Adrenal gland (tissue), 5 donors: ENCODE measurements around the gene ZNRF3.

Experiments
- CTCF ChIP-seq, 6 experiments: fragments of 450-650 bp in 4 of 6; fragments of 200-600 bp in 2 of 6; sonication (generic) in 1 of 6; IDR thresholded peaks; 1 replicate in 5 of 6; 2 replicates in 1 of 6; pipeline versions ENCODE4 v1.5.1 to v1.8.0; 2016 to 2021; ENCODE audit warnings: antibody characterized with exemption in 6 of 6, mild to moderate bottlenecking in 2 of 6, moderate library complexity in 1 of 6
- POLR2A ChIP-seq, 2 donors: fragments of 450-650 bp; IDR thresholded peaks; one replicate each; pipeline ENCODE4 v1.6.1; 2017; ENCODE audit warnings: antibody characterized with exemption in 2 of 2, mild to moderate bottlenecking in 2 of 2, moderate library complexity in 1 of 2
- donor health status: DM: no; HTN: no; CAD: no.

- TF ChIP-seq CTCF (IDR thresholded peaks at IDR 0.05) (no peak), POLR2A (IDR thresholded peaks at IDR 0.05) (peak in 1 of 2 donors; percentile 9)
Measured at GRCh38 chr22:29093501-29094300, 210.3 kb downstream of the ZNRF3 start.
